Measurements from ENCODE around the gene RUVBL1. TPM values are rescaled to one million over a fixed set of nuclear protein-coding genes. Genes with fewer than 3 reads are reported as not detected.
A peak's percentile ranks its signal among the peaks of the same experiment; 100 is the strongest.

RUVBL1 gene
- total and polyA plus RNA-seq, 2 donors (not counting 1 experiment from before 2014, with no cell fraction given): 52.3 to 67.2 TPM

DNA sequence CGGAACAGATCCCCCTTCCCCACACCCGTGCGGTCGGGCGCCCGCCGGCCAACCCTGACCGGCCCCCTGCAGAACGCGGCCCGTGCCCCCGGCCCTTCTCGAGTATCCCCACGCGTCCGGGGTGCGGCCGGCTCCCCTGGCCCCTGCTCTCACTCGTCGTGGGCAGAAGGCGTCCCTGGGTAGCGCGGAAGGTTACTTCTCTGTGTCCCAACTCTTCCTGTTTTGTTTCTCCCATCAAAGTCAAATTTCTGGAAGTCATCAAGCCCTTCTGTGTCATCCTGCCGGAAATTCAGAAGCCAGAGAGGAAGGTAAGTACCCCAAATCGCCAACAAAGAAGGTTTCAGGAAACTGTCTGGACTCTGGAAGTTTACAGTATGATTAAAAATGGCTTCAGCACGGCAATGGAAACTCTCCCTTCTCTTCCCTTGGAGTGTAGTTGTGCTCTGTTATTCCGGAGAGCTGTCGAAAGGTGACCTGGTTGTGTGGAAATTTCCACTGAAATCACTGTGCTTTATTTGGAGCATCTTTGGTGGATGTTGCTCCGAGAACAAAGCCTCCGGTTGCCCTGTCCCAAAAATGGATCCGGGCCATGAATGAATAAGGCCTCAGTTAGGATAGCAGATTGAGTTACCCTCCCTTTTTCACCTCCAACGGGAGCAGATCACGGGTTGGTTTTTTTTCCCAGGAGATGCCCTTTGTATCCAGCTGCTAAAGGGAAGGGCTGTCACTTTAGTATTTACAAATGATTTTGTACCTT is 70.8 kb downstream of the RUVBL1 start:
- peaks cover 51% of the 10 kb centered on the region for H3K79me2 ChIP-seq (ENCODE audit: control insufficient read depth, insufficient read depth, low read length)
- no peak for TF ChIP-seq EZH2 (IDR thresholded peaks at IDR 0.05; ENCODE audit: low read length, missing control alignments)
- TF ChIP-seq, protein P1, sequence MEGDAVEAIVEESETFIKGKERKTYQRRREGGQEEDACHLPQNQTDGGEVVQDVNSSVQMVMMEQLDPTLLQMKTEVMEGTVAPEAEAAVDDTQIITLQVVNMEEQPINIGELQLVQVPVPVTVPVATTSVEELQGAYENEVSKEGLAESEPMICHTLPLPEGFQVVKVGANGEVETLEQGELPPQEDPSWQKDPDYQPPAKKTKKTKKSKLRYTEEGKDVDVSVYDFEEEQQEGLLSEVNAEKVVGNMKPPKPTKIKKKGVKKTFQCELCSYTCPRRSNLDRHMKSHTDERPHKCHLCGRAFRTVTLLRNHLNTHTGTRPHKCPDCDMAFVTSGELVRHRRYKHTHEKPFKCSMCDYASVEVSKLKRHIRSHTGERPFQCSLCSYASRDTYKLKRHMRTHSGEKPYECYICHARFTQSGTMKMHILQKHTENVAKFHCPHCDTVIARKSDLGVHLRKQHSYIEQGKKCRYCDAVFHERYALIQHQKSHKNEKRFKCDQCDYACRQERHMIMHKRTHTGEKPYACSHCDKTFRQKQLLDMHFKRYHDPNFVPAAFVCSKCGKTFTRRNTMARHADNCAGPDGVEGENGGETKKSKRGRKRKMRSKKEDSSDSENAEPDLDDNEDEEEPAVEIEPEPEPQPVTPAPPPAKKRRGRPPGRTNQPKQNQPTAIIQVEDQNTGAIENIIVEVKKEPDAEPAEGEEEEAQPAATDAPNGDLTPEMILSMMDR (conservative IDR thresholded peaks at IDR 0.05 in 1 of 2, IDR thresholded peaks at IDR 0.05 in 1 of 2; ENCODE audit: low read depth in 1 of 2, low read length in 2 of 2): no peak
- peak overlapping the region; percentile 99 for H3K4me2 ChIP-seq (ENCODE audit: extremely low read depth, insufficient read depth, low read length)
- H3K36me3 ChIP-seq (ENCODE audit: control insufficient read depth, insufficient read depth, low read length): peaks cover 17% of the 10 kb centered on the region
- no peaks in the 10 kb centered on the region for H3K27me3 ChIP-seq (ENCODE audit: control insufficient read depth, insufficient read depth, low read length)
- peak in 1 of 2 donors; percentile 28 for DNase-seq (ENCODE audit: low read depth in 2 of 2)
- H4K20me1 ChIP-seq (ENCODE audit: control insufficient read depth, extremely low read depth, insufficient read depth, low read length): no peaks in the 10 kb centered on the region
- peak overlapping the region; percentile 74 to 99 (median 96) for H3K4me3 ChIP-seq (replicated peaks in 1 of 4; ENCODE audit: control extremely low read depth in 1 of 4, insufficient read depth in 1 of 4, low read depth in 3 of 4, low read length in 4 of 4)
- H2AFZ ChIP-seq (ENCODE audit: low read length): no peak overlapping the region
- peak overlapping the region; percentile 98 for H3K27ac ChIP-seq (ENCODE audit: insufficient read depth, low read length)
- H3K4me1 ChIP-seq (ENCODE audit: control insufficient read depth, extremely low read depth, insufficient read depth, low read length): peaks cover 6% of the 10 kb centered on the region
- peak overlapping the region; percentile 97 for H3K9ac ChIP-seq (ENCODE audit: insufficient read depth, low read length)
- H3K9me3 ChIP-seq (ENCODE audit: control insufficient read depth, insufficient read depth, low read depth, low read length): no peaks in the 10 kb centered on the region

DNA sequence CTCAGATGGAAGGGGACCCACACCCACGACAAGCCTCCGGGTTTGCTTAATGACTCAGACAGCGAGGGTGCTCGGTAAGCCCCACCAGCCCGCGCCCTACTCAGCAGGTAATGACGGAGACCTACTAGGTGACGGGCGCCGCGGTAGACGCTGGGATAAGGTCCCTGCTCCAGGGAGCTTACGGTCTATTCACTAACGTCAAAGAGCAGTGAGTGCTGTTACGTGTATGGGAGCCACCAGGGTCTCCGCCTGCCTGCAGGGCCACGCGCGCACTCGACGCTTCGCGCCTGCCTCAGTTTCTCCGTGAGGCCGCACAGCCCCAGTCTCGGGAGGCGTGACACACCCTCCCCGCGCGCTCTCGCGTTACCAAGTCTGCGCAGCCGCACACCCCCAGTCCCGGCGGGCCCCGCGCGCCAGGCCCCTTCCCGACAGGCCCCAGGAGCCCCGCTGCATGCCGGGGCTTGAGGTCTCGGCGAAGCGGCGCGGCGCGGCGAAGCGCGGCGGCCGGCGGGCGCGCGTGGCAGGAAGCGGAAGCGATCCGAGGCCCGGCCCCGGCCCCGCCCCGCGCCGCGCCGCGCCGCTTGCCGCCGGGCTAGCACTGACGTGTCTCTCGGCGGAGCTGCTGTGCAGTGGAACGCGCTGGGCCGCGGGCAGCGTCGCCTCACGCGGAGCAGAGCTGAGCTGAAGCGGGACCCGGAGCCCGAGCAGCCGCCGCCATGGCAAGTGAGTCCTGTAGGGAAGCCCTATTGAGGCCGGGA is 71.6 kb downstream of the RUVBL1 start, which contains the start of gene SEC61A1:
SEC61A1 (plus strand) TSS at position 601 of the 758 bp plus-strand sequence; CDS start at position 717, 116 bp downstream.
- peak within 1 kb of the TSS; percentile 98 for H3K27ac ChIP-seq (ENCODE audit: insufficient read depth, low read length)
- TF ChIP-seq, protein P1 (conservative IDR thresholded peaks at IDR 0.05 in 1 of 2, IDR thresholded peaks at IDR 0.05 in 1 of 2; ENCODE audit: low read depth in 1 of 2, low read length in 2 of 2): no peak
- no peak for TF ChIP-seq EZH2 (IDR thresholded peaks at IDR 0.05; ENCODE audit: low read length, missing control alignments)
- H3K79me2 ChIP-seq (ENCODE audit: control insufficient read depth, insufficient read depth, low read length): peaks cover 46% of the 10 kb centered on the region
- no peaks in the 10 kb centered on the region for H4K20me1 ChIP-seq (ENCODE audit: control insufficient read depth, extremely low read depth, insufficient read depth, low read length)
- H3K4me2 ChIP-seq (ENCODE audit: extremely low read depth, insufficient read depth, low read length): peak within 1 kb of the TSS; percentile 99
- peaks cover 6% of the 10 kb centered on the region for H3K4me1 ChIP-seq (ENCODE audit: control insufficient read depth, extremely low read depth, insufficient read depth, low read length)
- H3K9ac ChIP-seq (ENCODE audit: insufficient read depth, low read length): peak within 1 kb of the TSS; percentile 97
- H2AFZ ChIP-seq (ENCODE audit: low read length): peak within 1 kb of the TSS; percentile 88
- peak within 1 kb of the TSS; percentile 90 to 99 (median 96) for H3K4me3 ChIP-seq (replicated peaks in 1 of 4; ENCODE audit: control extremely low read depth in 1 of 4, insufficient read depth in 1 of 4, low read depth in 3 of 4, low read length in 4 of 4)
- H3K36me3 ChIP-seq (ENCODE audit: control insufficient read depth, insufficient read depth, low read length): peaks cover 13% of the 10 kb centered on the region
- H3K9me3 ChIP-seq (ENCODE audit: control insufficient read depth, insufficient read depth, low read depth, low read length): no peaks in the 10 kb centered on the region
- DNase-seq (ENCODE audit: low read depth in 2 of 2): peak; percentile 91 to 93
- no peaks in the 10 kb centered on the region for H3K27me3 ChIP-seq (ENCODE audit: control insufficient read depth, insufficient read depth, low read length)

DNA sequence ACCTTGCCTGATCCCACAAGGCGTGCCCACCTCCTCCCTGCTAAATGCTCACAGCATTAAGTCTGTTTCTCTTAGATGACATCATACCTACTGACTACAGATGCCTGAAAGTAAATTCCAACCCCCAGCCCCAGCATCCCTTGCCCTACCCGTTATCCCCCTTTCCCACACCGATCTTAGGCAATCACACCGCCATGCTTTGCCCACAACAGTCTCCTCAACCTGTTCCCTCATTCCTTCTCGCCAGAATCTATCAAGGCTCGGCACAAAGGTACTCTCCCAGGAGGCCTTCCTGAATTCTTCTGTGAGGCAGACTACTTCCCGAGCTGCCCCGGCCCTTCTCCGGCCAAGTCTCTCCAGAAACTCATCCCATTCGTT is 72.2 kb downstream of the RUVBL1 start:
- no peaks in the 10 kb centered on the region for H4K20me1 ChIP-seq (ENCODE audit: control insufficient read depth, extremely low read depth, insufficient read depth, low read length)
- peak overlapping the region; percentile 73 for H3K9ac ChIP-seq (ENCODE audit: insufficient read depth, low read length)
- peaks cover 13% of the 10 kb centered on the region for H3K36me3 ChIP-seq (ENCODE audit: control insufficient read depth, insufficient read depth, low read length)
- H3K9me3 ChIP-seq (ENCODE audit: control insufficient read depth, insufficient read depth, low read depth, low read length): no peaks in the 10 kb centered on the region
- peak in 1 of 2 donors; percentile 38 for DNase-seq (ENCODE audit: low read depth in 2 of 2)
- H3K4me2 ChIP-seq (ENCODE audit: extremely low read depth, insufficient read depth, low read length): peak overlapping the region; percentile 67
- H3K79me2 ChIP-seq (ENCODE audit: control insufficient read depth, insufficient read depth, low read length): peaks cover 42% of the 10 kb centered on the region
- H3K27me3 ChIP-seq (ENCODE audit: control insufficient read depth, insufficient read depth, low read length): no peaks in the 10 kb centered on the region
- H3K4me1 ChIP-seq (ENCODE audit: control insufficient read depth, extremely low read depth, insufficient read depth, low read length): peaks cover 6% of the 10 kb centered on the region
- H3K27ac ChIP-seq (ENCODE audit: insufficient read depth, low read length): peak overlapping the region; percentile 82
- no peak for TF ChIP-seq EZH2 (IDR thresholded peaks at IDR 0.05; ENCODE audit: low read length, missing control alignments)
- TF ChIP-seq, protein P1 (conservative IDR thresholded peaks at IDR 0.05 in 1 of 2, IDR thresholded peaks at IDR 0.05 in 1 of 2; ENCODE audit: low read depth in 1 of 2, low read length in 2 of 2): no peak
- H3K4me3 ChIP-seq (replicated peaks in 1 of 4; ENCODE audit: control extremely low read depth in 1 of 4, insufficient read depth in 1 of 4, low read depth in 3 of 4, low read length in 4 of 4): peak overlapping the region; percentile 70 to 90 (median 82)
- H2AFZ ChIP-seq (ENCODE audit: low read length): peak overlapping the region; percentile 88

Data from fibroblast of lung (primary cell).